IPS-18a (cell line): Measurements from ENCODE around the gene ANKRD37.
A peak's percentile ranks its signal among the peaks of the same experiment; 100 is the strongest.

Source experiments
- H3K27ac ChIP-seq: one replicate; pipeline ENCODE4 v1.5.1; 2013; ENCODE audit warnings: low read length
- H3K27me3 ChIP-seq: one replicate; pipeline ENCODE4 v1.6.1; 2013; ENCODE audit warnings: mild to moderate bottlenecking, low read length; ENCODE audit not compliant: control insufficient read depth, insufficient read depth
- H3K36me3 ChIP-seq: one replicate; pipeline ENCODE4 v1.6.1; 2013; ENCODE audit warnings: low read depth, low read length; ENCODE audit not compliant: control insufficient read depth
- H3K4me1 ChIP-seq: one replicate; pipeline ENCODE4 v1.6.1; 2013; ENCODE audit warnings: low read depth, low read length; ENCODE audit not compliant: control insufficient read depth
- H3K4me3 ChIP-seq: one replicate; pipeline ENCODE4 v1.5.1; 2013; ENCODE audit warnings: low read length
- H3K9ac ChIP-seq: one replicate; pipeline ENCODE4 v1.6.1; 2013; ENCODE audit warnings: mild to moderate bottlenecking, low read length, moderate library complexity
- H3K9me3 ChIP-seq: one replicate; pipeline ENCODE4 v1.6.1; 2013; ENCODE audit warnings: low read depth, low read length; ENCODE audit not compliant: control insufficient read depth

Gene ANKRD37

GRCh38 chr4:185398618-185399017 is 2.0 kb downstream of the ANKRD37 start:
- H3K4me3 ChIP-seq, result no peak overlapping the region

GRCh38 chr4:185399466-185399865 is 2.8 kb downstream of the ANKRD37 start:
- H3K27ac ChIP-seq, result no peak overlapping the region
- no peak overlapping the region for H3K4me3 ChIP-seq
- no peaks in the 10 kb centered on the region for H3K9me3 ChIP-seq
- no peak overlapping the region for H3K9ac ChIP-seq
- H3K27me3 ChIP-seq, result peaks cover 19% of the 10 kb centered on the region
- H3K4me1 ChIP-seq, result peaks cover 5% of the 10 kb centered on the region
- H3K36me3 ChIP-seq, result peaks cover 20% of the 10 kb centered on the region

More at GRCh38 chr4:185398618-185399017, 2.0 kb downstream of the ANKRD37 start:
- Histone ChIP-seq H3K27ac (no peak overlapping the region), H3K9me3 (no peaks in the 10 kb centered on the region), H3K4me1 (peaks cover 5% of the 10 kb centered on the region), H3K9ac (no peak overlapping the region), H3K36me3 (peaks cover 20% of the 10 kb centered on the region), H3K27me3 (peaks cover 19% of the 10 kb centered on the region)

GRCh38 chr4:185404031-185404430 is 7.4 kb downstream of the ANKRD37 start:
- Histone ChIP-seq H3K4me3 (no peak overlapping the region), H3K27me3 (no peaks in the 10 kb centered on the region), H3K27ac (no peak overlapping the region), H3K4me1 (no peaks in the 10 kb centered on the region), H3K9me3 (no peaks in the 10 kb centered on the region), H3K9ac (no peak overlapping the region), H3K36me3 (peaks cover 35% of the 10 kb centered on the region)

- no peak overlapping the region for H3K4me3 ChIP-seq
- no peak overlapping the region for H3K27ac ChIP-seq
- H3K27me3 ChIP-seq, result no peaks in the 10 kb centered on the region
- H3K9ac ChIP-seq, result no peak overlapping the region
- no peaks in the 10 kb centered on the region for H3K9me3 ChIP-seq
- H3K36me3 ChIP-seq, result peaks cover 28% of the 10 kb centered on the region
- no peaks in the 10 kb centered on the region for H3K4me1 ChIP-seq
Measured at GRCh38 chr4:185405296-185405999, 8.8 kb downstream of the ANKRD37 start.

GRCh38 chr4:185408432-185408831 is 11.8 kb downstream of the ANKRD37 start:
- no peaks in the 10 kb centered on the region for H3K4me1 ChIP-seq
- H3K9me3 ChIP-seq, result no peaks in the 10 kb centered on the region
- no peak overlapping the region for H3K9ac ChIP-seq
- no peaks in the 10 kb centered on the region for H3K27me3 ChIP-seq
- H3K27ac ChIP-seq, result no peak overlapping the region
- H3K36me3 ChIP-seq, result peaks cover 17% of the 10 kb centered on the region
- no peak overlapping the region for H3K4me3 ChIP-seq

GRCh38 chr4:185411849-185412248 is 15.2 kb downstream of the ANKRD37 start:
- no peaks in the 10 kb centered on the region for H3K27me3 ChIP-seq
- H3K9me3 ChIP-seq, result no peaks in the 10 kb centered on the region
- H3K9ac ChIP-seq, result no peak overlapping the region
- H3K27ac ChIP-seq, result no peak overlapping the region
- H3K36me3 ChIP-seq, result peaks cover 18% of the 10 kb centered on the region
- H3K4me3 ChIP-seq, result no peak overlapping the region
- H3K4me1 ChIP-seq, result no peaks in the 10 kb centered on the region

- no peaks in the 10 kb centered on the region for H3K4me1 ChIP-seq
- H3K27me3 ChIP-seq, result no peaks in the 10 kb centered on the region
- H3K9me3 ChIP-seq, result no peaks in the 10 kb centered on the region
- H3K4me3 ChIP-seq, result no peak overlapping the region
- no peak overlapping the region for H3K9ac ChIP-seq
- no peak overlapping the region for H3K27ac ChIP-seq
- peaks cover 18% of the 10 kb centered on the region for H3K36me3 ChIP-seq
Measured at GRCh38 chr4:185412412-185412811, 15.8 kb downstream of the ANKRD37 start.

GRCh38 chr4:185416955-185417354 is 20.3 kb downstream of the ANKRD37 start:
- H3K4me1 ChIP-seq, result no peaks in the 10 kb centered on the region
- no peak overlapping the region for H3K9ac ChIP-seq
- H3K27me3 ChIP-seq, result no peaks in the 10 kb centered on the region
- H3K36me3 ChIP-seq, result peaks cover 13% of the 10 kb centered on the region
- no peak overlapping the region for H3K27ac ChIP-seq
- H3K4me3 ChIP-seq, result no peak overlapping the region
- no peaks in the 10 kb centered on the region for H3K9me3 ChIP-seq

- H3K9me3 ChIP-seq, result no peaks in the 10 kb centered on the region
- H3K36me3 ChIP-seq, result peaks cover 8% of the 10 kb centered on the region
- H3K27ac ChIP-seq, result no peak overlapping the region
- H3K4me3 ChIP-seq, result no peak overlapping the region
- H3K27me3 ChIP-seq, result no peaks in the 10 kb centered on the region
- H3K4me1 ChIP-seq, result peaks cover 4% of the 10 kb centered on the region
- no peak overlapping the region for H3K9ac ChIP-seq
Measured at GRCh38 chr4:185421366-185422124, 24.9 kb downstream of the ANKRD37 start.

GRCh38 chr4:185424905-185425646 is 28.4 kb downstream of the ANKRD37 start:
- Histone ChIP-seq H3K27me3 (no peaks in the 10 kb centered on the region), H3K36me3 (peaks cover 2% of the 10 kb centered on the region), H3K4me1 (peaks cover 4% of the 10 kb centered on the region), H3K27ac (peak overlapping the region; percentile 99), H3K4me3 (peak overlapping the region; percentile 84), H3K9ac (peak overlapping the region; percentile 99), H3K9me3 (no peaks in the 10 kb centered on the region)

- Histone ChIP-seq H3K9me3 (no peaks in the 10 kb centered on the region), H3K4me3 (peak within 1 kb of the TSS; percentile 84), H3K36me3 (peaks cover 2% of the 10 kb centered on the region), H3K9ac (peak within 1 kb of the TSS; percentile 99), H3K4me1 (peaks cover 4% of the 10 kb centered on the region), H3K27ac (peak within 1 kb of the TSS; percentile 99), H3K27me3 (no peaks in the 10 kb centered on the region)
Measured at GRCh38 chr4:185425647-185426352, 29.2 kb downstream of the ANKRD37 start, which contains the start of gene UFSP2. TSS of gene UFSP2 (minus strand) at chr4:185425964. CDS start at chr4:185425868, 96 bp downstream.
